Muscle layer of colon (tissue), 2 donors: ENCODE results near the gene TMEM18.
A peak's percentile ranks its signal among the peaks of the same experiment; 100 is the strongest.

ENCODE experiments used
- H3K27ac ChIP-seq: one replicate; pipeline ENCODE4 v1.7.0; 2013; ENCODE audit warnings: low read depth, mild to moderate bottlenecking, low read length, moderate library complexity
- H3K27me3 ChIP-seq, 2 donors: one replicate each; pipeline ENCODE4 v1.7.0; 2013; ENCODE audit warnings: low read length in 2 of 2, mild to moderate bottlenecking in 2 of 2; ENCODE audit not compliant: insufficient read depth in 2 of 2, control insufficient read depth in 1 of 2
- H3K36me3 ChIP-seq: one replicate; pipeline ENCODE4 v1.7.0; 2013; ENCODE audit warnings: mild to moderate bottlenecking, low read length; ENCODE audit not compliant: insufficient read depth
- H3K4me1 ChIP-seq: one replicate; pipeline ENCODE4 v1.7.0; 2013; ENCODE audit warnings: mild to moderate bottlenecking, low read length; ENCODE audit not compliant: insufficient read depth
- H3K4me3 ChIP-seq, 2 donors: one replicate each; pipeline ENCODE4 v1.7.0; 2013; ENCODE audit warnings: low read length in 2 of 2, low read depth in 1 of 2, mild to moderate bottlenecking in 1 of 2, moderate library complexity in 1 of 2
- H3K9ac ChIP-seq: one replicate; pipeline ENCODE4 v1.7.0; 2013; ENCODE audit warnings: low read length
- H3K9me3 ChIP-seq: one replicate; pipeline ENCODE4 v1.7.0; 2013; ENCODE audit warnings: mild to moderate bottlenecking, low read length
- donor health status: abdominal sarcoma.
- donor health status: Adenocarcinoma of cecum.

TMEM18 gene

DNA sequence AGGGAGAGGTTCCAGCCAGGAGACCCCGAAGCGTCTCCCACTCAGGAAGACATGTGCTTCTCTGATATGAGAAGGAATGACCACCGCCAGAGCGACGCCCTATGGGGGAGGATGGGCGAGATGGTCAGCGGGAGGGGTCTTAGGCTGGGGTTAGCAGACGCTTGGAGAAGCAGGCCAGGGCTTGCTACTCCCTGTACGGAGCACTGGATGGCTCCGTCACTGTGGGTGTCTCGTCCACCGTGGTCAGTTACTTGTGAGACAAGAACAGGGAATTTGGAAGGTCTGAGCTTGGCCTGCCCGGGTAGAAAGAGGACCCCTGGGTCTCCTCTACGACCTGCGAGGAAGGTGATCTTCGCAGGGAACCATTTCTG is 39.8 kb downstream of the TMEM18 start:
- Histone ChIP-seq H3K27me3 (peaks cover 0 to 5% of the 10 kb centered on the region in 2 donors), H3K27ac (no peak overlapping the region), H3K36me3 (no peaks in the 10 kb centered on the region), H3K4me1 (no peaks in the 10 kb centered on the region), H3K9ac (no peak overlapping the region), H3K9me3 (no peaks in the 10 kb centered on the region), H3K4me3 (peak overlapping the region in 1 of 2 donors; percentile 53)

DNA sequence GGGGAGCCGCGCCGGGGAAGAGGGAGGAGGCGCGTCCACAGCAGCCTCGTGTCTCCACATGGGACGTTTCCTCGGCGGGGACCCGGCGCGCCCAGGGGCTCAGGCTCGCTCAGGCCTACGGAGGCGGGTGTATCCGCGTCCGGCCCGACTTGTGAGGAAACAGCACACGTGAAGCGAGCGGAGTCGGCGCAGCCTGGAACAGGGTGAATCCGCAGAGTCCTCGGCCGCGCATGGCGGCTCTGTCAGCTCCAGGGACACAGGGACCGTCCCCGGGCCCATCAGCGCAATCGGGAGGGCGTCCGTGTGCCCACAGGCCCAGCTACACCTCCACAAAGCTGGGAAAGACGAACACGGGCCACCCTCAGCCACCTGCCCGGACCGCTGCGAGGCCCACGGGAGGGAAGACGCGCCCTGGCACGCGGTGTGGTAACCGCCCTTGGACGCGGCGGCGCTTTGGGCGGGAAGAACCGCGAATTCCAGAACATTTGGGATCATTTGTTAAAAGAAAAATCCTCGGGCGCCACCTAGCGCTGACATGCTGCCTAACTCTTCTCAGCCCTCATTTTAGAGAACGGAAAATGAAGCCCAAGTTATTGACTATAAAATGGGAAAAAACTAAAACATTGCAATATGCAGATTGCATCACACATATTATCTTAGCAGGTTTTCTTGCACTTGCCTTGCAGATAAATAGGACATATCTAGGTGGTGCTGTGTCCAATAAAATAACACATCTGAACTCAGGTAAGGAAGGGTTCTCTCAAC is 40.4 kb downstream of the TMEM18 start:
- Histone ChIP-seq H3K9me3 (no peaks in the 10 kb centered on the region), H3K36me3 (no peaks in the 10 kb centered on the region), H3K27me3 (peaks cover 0 to 5% of the 10 kb centered on the region in 2 donors), H3K4me1 (no peaks in the 10 kb centered on the region), H3K9ac (no peak overlapping the region), H3K4me3 (peak overlapping the region; percentile 36 to 53), H3K27ac (no peak overlapping the region)

DNA sequence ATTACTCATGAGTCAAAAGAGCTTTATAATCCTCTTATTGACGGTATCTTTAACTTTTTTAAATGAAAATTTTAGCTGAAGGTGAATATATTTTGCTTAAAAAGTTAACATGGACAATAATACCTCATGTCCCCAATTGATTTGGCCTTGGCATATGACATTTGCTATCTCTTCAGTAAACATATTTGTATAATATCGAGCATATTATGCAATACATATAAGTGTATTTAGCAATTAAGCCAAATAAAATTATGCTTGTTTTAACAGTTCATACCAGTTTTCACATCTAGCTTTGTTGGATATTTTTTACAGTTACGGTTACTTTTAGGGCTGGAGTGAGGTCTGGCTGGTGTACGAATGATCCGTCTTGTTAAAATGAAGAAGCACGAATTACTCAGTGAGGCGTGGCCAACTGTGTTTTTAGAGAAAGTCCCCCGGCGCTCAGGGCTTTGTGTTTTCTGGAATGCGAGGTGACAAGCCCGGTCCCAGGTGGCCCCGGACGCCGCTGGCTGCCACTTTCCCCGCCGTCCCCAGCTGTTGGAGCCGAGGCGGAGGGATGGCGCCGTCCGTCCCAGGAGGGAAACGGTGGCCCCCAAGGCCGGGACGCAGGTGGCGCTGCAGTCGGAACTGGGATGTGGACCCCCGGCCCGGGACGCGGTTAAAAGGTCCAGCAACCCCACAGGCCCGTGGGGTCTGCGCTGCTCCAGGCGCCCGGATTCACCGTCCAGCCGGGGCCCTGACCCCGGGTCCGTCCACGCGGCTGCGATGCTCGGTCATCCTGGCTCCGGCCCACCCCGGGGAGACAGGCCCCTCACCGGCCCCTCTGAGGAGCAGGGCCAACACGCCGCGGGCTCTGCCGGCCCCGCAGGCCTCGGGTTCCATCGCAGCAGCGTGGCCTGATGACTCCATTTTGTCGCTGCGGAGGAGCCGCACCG is 41.3 kb downstream of the TMEM18 start:
- peaks cover 0 to 5% of the 10 kb centered on the region in 2 donors for H3K27me3 ChIP-seq
- no peak overlapping the region for H3K27ac ChIP-seq
- peak overlapping the region in 1 of 2 donors; percentile 53 for H3K4me3 ChIP-seq
- no peaks in the 10 kb centered on the region for H3K4me1 ChIP-seq
- no peaks in the 10 kb centered on the region for H3K36me3 ChIP-seq
- H3K9ac ChIP-seq: no peak overlapping the region
- no peaks in the 10 kb centered on the region for H3K9me3 ChIP-seq

DNA sequence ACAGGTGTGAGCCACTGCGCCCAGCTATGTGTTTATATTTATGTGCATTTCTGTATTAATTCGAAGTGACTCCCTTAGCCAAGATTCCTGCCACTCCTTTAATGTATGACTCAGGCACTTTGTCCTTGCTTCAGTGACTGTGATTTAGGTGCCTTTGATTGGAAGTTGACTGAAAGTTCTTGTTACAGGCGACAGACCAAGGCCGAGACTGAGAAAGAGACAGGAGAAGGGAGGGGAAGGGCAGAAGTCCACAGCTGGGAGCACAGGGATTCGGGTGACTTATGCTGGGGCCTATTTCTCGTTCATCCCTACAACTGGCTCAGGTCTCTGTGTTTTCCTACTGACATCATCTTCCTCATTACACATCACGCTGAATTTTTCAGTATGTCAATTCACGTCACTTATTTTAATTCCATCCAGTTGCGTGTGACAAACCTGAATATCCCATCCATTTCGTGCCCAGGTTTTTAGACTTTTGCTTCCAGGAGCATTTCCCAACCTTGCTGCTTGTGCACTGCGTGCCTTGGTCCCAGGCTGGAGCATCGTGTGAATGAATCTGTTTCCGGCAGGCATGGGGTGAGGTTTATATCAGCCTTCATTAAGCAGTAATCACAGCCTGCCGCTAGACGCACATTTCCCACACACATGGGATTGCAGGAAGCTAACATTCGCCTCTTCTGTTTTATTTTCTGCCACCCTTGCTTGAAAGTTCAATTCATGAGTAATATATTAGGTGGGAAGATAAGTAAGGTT is 42.4 kb downstream of the TMEM18 start:
- no peaks in the 10 kb centered on the region for H3K9me3 ChIP-seq

DNA sequence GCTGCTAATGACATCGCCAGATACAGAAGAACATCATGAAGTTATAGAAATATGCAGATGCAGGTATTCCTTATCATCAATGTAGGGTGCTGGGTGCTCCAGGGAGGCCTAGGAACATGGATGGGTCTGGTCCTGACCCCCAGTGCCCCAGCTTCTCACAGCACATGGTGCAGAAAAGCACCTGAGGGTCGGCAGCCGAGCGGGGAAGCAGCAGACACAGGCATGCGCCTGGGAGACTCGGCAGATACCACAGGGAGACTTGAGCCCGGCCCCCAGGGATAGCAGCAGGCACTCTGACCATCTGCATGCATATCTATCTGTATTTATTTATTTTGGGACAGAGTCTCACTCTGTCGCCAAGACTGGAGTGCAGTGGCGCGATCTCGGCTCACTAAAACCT is 43.2 kb downstream of the TMEM18 start:
- H3K9me3 ChIP-seq: no peaks in the 10 kb centered on the region
- no peaks in the 10 kb centered on the region for H3K4me1 ChIP-seq
- no peaks in the 10 kb centered on the region for H3K36me3 ChIP-seq
- peaks cover 0 to 5% of the 10 kb centered on the region in 2 donors for H3K27me3 ChIP-seq
- no peak overlapping the region for H3K27ac ChIP-seq
- no peak overlapping the region for H3K9ac ChIP-seq
- no peak overlapping the region for H3K4me3 ChIP-seq

More for the DNA sequence above, 42.4 kb downstream of the TMEM18 start:
- no peaks in the 10 kb centered on the region for H3K4me1 ChIP-seq
- no peaks in the 10 kb centered on the region for H3K36me3 ChIP-seq
- H3K27ac ChIP-seq: no peak overlapping the region
- no peak overlapping the region for H3K9ac ChIP-seq
- H3K4me3 ChIP-seq: no peak overlapping the region
- H3K27me3 ChIP-seq: peaks cover 0 to 5% of the 10 kb centered on the region in 2 donors

DNA sequence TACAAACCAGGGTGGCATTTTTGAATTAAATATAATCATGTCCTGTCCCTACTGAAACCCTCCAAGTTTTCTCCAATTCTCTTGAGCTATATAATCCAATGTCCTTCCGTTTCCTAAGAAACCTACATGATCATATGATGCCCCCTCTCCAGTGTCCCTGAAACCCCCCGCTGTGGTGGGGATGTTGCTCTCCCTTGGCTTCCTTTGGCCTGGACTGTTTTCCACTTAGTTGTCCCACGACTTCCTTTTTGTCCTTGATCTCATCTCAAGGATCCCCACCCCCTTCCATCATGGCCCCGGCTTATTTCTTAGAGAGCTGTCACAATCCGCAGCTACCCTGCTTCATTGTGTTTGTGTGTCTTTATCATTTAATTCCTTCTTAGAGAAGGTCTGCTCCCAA is 43.8 kb downstream of the TMEM18 start:
- Histone ChIP-seq H3K27me3 (peaks cover 0 to 5% of the 10 kb centered on the region in 2 donors), H3K36me3 (no peaks in the 10 kb centered on the region), H3K9me3 (no peaks in the 10 kb centered on the region), H3K9ac (no peak overlapping the region), H3K4me1 (no peaks in the 10 kb centered on the region), H3K27ac (no peak overlapping the region), H3K4me3 (no peak overlapping the region)

DNA sequence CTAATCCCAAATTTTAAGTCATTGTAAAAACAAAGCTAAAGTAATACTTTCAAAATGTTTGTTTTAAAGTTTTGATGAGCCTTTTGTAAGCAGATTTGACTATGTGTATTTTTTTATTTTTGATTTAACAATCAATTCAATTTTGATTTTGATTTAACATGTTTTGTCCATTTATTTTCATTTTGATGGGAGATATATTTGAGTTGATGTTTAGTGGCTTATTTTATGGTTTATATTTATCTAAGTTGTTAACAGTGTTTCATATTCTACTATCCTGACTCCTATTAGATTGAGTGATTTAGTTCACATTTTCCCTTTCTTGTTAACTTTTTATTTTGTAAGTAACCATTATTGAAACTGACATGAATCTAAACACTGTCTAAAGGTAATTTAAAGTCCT is 44.7 kb downstream of the TMEM18 start:
- Histone ChIP-seq H3K4me3 (no peak overlapping the region), H3K4me1 (no peaks in the 10 kb centered on the region), H3K27ac (no peak overlapping the region), H3K27me3 (peaks cover 0 to 5% of the 10 kb centered on the region in 2 donors), H3K9ac (no peak overlapping the region), H3K36me3 (no peaks in the 10 kb centered on the region), H3K9me3 (no peaks in the 10 kb centered on the region)

DNA sequence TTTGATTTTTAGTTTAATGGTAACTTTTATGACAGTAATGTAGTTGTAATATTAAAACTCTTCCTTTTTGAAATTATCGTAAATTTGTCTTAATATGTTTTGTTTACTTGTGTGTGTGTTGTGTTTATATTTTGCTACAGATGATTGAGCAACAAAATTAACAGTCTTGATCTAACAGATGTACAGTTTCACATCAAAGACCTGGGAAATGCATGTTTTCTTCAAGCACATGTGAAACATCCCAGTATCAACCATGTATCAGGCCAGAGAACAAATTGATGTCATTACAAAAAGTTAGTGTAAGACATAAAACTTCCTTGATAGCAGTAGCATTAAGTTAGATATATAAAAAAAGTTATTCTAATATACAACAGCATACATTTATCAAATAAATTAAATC is 45.5 kb downstream of the TMEM18 start:
- no peaks in the 10 kb centered on the region for H3K4me1 ChIP-seq

DNA sequence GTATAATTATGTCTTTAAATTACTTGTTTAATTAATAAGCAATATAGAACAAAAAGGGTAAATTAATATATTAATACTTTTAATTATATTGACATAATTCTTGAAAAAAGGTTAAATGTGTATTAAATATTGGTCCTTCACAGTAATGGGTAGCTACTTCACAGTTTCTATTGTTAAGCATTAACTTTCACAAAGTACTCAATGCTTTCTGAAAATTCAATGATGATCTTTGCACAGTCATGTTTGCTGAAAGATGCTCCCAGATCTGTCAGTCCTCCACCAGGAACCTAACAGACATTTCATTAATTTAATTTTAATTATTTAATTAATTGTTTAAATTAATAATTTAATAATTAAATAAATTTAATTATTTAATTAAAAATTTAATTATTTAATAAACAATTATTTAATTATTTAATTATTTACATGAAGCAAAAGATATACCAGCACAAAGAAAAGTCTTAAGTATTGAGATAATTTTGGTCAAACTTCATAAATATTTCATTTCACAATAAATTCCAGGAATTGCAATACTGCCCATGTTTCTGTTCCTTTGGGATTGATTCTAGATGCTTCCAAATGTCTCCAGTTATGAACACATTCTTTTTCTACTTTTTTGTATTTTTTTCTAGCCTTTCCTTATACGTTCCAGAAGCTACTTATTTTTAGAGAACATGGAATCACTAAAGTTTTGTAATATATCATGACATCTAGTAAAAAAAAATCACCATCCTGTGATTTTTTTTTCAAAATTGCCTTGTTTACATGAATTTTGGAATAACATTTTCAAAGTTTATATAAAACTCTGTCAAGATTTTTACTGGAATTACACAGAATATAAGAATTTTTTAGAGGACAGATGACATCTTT is 46.5 kb downstream of the TMEM18 start:
- Histone ChIP-seq H3K4me1 (no peaks in the 10 kb centered on the region), H3K27me3 (no peaks in the 10 kb centered on the region), H3K4me3 (no peak overlapping the region), H3K36me3 (no peaks in the 10 kb centered on the region), H3K9ac (no peak overlapping the region), H3K27ac (no peak overlapping the region), H3K9me3 (no peaks in the 10 kb centered on the region)

More for the DNA sequence above, 45.5 kb downstream of the TMEM18 start:
- no peaks in the 10 kb centered on the region for H3K9me3 ChIP-seq
- H3K9ac ChIP-seq: no peak overlapping the region
- H3K27me3 ChIP-seq: peaks cover 0 to 3% of the 10 kb centered on the region in 2 donors
- H3K27ac ChIP-seq: no peak overlapping the region
- no peaks in the 10 kb centered on the region for H3K36me3 ChIP-seq
- H3K4me3 ChIP-seq: no peak overlapping the region

DNA sequence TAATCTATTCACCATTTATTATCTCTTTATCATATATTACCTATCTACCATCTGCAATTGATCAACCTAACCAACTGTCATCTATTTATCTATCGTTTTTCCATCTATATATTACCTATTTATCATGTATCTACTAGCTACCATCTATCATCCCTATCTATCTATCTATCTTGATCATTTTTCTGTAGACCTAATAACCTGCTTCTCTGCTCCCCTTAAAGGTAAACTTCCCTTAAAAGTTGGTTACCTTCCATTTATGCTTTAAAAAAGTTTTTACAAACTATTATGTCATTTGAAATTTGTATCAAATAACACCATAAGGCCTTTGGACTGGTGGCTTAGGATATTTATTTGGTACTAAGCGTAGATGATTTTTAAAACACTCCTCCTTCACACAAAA is 47.2 kb downstream of the TMEM18 start:
- H3K27ac ChIP-seq: no peak overlapping the region
- H3K4me1 ChIP-seq: no peaks in the 10 kb centered on the region
- H3K36me3 ChIP-seq: no peaks in the 10 kb centered on the region
- H3K9ac ChIP-seq: no peak overlapping the region
- no peaks in the 10 kb centered on the region for H3K27me3 ChIP-seq
- no peaks in the 10 kb centered on the region for H3K9me3 ChIP-seq
- no peak overlapping the region for H3K4me3 ChIP-seq
